GM18870 (cell line): ENCODE measurements around the gene TAMALIN.

Source experiments
- ATAC-seq: cut with Tn5 transposase; IDR thresholded peaks from one replicate; pipeline ENCODE4 v1.9.1; 2021; ENCODE audit warnings: moderate library complexity; ENCODE audit not compliant: unreplicated experiment

The TAMALIN gene

GRCh38 chr12:51980809-51981127 lies 26.0 kb upstream of the TAMALIN start:
- ATAC-seq, result no peak

DNA sequence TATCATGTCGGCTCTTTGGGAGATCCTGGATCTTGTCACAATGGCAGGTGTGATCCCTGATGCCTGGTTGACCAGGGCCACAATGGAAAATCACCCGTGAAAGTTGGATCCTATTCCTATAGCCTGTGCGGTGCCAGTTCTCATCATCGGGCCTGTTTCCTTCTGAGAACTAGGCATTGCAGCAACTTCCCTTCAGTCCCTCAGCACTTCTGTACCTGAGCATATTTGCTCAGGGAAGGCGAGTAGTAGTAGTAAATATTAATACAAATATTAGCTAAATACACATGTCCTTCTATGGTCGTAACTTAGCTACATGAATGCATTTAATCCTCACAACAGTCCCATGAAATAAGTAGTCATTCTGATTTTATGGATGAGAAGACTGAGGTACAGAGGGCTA lies 22.1 kb upstream of the TAMALIN start:
- ATAC-seq, result no peak

GRCh38 chr12:51985154-51985835 lies 21.5 kb upstream of the TAMALIN start:
- no peak for ATAC-seq

DNA sequence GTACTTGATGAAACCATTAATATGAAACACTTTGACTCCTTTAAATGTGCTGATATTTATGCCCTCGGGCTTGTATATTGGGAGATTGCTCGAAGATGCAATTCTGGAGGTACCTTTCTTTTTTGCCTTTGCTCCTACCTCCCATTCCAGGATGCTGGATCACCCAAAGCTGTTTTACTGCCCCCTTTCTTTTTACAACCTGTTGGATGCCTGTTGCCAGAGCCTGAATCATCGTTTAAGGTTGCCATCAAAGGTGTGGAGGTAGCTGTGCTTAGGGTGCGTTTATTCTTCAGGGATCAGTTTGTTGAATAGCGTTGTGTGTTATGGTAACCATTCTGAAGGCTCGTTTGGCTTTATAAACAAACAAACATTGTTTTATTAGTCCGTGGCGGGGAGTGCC lies 19.9 kb upstream of the TAMALIN start:
- ATAC-seq, result no peak

- no peak for ATAC-seq
These were observed 14.5 kb upstream of the TAMALIN start for GRCh38 chr12:51992246-51992645.

DNA sequence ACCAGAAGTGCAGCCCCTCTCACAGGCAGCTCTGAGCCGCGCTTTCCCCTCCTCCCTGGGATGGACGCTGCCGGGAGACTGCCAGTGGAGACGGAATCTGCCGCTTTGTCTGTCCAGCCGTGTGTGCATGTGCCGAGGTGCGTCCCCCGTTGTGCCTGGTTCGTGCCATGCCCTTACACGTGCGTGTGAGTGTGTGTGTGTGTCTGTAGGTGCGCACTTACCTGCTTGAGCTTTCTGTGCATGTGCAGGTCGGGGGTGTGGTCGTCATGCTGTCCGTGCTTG lies 12.3 kb upstream of the TAMALIN start:
- ATAC-seq, result no peak

DNA sequence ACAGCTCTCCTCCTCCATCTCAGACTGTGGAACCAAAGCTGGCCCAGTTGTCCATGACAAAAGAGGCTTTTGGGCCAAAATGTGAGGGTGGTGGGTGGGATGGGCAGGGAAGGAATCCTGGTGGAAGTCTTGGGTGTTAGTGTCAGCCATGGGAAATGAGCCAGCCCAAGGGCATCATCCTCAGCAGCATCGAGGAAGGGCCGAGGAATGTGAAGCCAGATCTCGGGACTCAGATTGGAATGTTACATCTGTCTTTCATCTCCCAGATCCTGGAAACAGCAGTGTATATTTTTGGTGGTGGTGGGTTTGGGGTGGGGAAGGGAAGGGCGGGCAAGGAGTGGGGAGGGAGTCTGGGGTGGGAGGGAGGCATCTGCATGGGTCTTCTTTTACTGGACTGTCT lies 11.8 kb upstream of the TAMALIN start:
- no peak for ATAC-seq

DNA sequence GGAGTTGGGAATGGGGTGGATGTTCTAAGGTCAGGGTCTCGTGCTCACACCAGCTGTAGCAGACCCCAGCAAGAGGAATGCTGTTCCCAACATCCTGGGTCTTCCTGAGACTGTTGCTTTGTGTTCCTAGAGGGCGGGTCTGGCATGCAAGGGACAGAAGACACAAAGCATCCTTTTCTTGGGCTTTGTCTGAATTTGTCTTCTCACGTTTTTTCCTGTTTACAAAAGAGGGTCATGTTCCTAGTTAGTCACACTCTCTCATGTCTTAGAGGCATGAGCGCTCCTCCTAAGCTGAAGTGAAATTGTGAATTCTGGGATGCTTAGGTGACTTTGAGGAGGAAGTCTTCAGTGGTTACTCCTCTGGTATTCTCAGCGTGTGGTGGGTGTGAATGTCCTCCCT lies 9.6 kb upstream of the TAMALIN start:
- no peak for ATAC-seq

DNA sequence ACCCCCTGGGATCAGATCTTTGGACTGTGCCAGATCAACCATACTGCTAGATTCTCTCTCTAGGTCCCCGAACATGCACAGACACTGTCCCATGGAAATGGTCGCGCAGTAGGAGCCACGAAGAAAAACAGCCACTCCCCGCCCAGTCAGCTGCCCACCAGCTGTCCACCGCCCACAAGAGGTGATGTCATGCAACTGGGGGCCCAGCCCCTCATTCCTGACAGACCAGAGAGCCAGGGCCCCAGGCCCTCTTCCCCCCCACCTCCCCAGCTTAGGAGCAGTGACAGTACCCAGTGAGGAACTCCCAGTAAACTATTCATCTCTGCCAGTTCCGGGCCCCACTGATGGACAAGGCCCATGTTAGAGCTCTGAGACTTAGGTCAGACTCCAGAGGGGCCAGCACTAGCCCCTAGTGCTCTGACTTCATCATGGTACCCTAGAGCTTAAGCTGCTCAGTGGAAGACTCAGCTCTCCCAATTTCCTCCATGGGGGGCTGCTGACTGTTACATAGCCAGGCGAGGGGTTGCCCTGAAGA lies 3.7 kb upstream of the TAMALIN start:
- ATAC-seq, result no peak

DNA sequence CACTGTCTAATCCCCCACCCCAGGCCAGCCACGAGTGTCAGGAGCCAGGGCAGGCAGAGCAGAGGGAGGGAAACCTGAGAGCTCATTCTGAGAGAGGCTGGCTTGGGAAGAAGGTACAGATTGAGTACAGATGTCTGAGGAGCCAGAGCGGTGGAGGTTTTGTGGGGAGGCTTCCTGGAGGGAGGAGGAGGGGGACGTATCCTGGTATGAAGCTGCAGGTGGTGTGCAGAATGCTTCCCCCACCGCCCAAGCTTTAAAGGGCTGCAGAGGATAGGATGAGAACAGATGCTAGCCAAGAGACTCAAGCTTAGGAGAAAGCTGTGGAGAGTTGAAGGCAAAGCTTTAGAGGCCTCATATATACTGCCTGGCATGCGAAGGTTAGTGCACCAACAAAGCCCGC lies 3.2 kb upstream of the TAMALIN start:
- no peak for ATAC-seq

DNA sequence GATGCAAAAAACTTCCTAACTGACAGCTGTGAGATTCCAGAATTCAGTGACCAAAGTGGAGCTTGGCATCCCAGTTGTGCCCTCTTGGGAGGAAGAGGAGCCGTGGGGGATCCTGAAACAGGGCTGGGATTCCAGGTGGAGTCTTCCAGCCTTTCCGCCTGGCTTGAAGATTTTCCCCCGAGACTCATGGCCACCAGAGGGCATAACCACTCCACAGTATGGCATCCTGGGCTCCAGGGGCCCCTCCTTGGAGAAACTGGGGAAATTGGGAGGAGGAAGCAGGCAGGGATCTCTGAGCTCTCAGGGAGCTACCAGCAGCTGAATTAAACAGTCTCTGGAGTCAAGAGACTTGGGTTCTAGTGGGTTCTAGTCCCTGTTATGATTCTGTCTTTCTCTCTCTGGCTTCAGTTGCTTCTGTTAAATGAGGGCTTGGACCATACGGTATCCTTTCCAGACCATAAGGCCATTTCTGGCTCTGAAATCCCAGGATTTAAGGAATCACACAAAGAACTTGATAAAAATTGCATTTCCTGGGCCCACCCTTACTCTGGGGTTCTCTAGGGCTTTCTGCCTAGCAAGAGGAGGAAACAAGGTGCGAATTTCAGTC lies 2.6 kb upstream of the TAMALIN start:
- ATAC-seq, result no peak

DNA sequence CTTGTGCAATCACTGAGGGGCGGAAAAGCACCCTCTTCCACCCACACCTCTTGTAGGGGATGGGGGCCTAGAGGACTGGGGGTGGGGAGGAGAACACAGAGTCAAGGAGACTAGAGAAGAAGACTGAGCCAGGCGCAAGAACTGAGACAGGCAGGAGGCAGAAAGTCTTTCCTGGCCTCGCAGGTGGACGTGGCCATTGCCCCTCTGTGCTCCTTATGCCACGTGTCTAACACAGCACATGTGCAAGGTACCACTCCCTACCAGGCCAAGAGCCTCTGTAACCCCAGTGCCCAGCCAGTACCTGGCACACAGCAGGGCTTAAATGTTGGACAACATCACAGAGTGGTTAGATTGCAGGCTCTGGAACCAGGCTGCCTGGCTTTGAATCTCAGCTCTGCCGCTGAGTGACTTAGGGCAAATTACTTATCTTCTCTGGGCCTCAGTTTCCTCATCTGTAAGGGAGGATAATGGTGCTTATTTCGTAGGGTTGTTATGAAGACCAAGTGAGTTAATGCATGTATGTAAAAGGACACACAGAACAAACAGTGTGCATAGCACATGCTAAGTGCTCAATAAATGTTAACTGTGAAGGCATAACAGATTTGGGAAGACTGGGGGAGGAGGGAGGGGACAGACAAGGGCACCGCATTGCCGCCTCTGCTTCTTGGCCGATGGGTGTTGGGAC lies 1.4 kb upstream of the TAMALIN start:
- ATAC-seq, result no peak

DNA sequence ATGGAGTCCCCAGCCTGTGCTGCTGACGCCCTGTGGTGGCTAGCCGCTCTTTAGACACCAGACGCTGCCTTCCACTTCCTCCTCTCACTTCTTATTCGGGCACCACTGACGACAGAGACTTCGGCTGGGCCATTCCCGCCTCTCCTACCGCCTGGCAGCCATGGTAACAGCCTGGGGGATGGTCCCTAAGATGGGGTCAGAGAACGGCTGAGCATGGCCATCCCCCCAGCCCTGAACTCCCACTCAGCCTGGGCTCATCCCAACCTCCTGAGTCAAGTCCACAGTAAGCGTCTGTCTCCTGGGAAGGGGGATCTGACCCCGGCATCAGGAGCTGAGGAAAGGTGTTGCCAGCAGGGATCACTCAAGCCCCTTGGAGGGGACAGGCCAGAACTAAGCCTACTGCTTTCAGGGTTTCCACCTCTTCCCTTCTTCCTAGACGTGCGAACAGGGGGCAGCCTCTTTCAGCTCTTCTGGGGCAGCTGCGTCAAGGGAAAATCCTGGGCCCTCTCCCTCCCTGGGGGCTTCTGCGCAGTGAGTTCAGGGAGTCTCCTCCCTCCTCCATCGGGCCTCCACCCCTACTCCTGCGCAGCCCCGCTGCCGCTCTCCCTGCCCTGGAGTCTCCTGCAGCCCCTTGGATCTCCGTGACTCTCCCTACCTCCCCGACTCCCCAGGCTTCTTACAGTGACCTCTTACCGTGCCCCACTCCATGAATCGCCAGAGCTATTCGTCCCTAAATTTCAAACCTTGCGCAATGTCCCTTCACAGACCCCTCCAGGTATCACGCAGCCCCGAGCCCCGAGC lies 643 bp upstream of the TAMALIN start:
- ATAC-seq, result no peak

DNA sequence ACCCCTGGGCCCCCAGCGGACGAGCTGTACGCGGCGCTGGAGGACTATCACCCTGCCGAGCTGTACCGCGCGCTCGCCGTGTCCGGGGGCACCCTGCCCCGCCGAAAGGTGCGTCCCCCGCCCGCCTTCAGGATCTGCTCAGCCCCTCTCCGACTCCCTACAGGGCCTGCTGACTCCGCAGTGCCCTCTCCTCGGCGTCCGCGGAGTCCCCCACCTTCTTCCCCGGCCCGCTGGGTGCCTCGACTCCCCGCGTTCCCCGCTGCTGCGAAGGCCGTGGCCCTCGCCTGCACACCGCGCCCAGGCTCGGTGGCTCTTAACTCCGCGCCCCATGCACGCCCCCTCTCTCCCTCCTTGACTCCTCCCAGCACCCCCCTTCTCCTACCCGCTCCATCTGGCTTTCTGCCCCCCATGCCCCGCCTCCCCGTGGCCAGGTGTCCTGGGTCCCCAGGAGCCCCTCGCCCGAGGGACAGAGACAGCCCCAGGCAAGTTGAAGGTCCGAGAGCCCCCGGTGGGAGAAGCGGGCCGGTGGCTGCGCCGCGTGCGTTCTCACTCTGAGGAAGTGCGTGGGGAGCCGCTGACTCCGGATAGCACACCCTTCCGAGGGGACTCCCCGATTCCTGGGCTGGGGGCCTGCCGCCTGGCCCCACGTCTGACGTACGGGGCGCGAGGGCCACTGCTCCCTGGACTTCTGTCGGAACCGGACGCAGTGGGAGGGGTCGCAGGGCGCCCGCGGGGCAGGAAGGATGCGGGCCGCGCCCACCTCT lies 594 bp downstream of the TAMALIN start:
- no peak for ATAC-seq

DNA sequence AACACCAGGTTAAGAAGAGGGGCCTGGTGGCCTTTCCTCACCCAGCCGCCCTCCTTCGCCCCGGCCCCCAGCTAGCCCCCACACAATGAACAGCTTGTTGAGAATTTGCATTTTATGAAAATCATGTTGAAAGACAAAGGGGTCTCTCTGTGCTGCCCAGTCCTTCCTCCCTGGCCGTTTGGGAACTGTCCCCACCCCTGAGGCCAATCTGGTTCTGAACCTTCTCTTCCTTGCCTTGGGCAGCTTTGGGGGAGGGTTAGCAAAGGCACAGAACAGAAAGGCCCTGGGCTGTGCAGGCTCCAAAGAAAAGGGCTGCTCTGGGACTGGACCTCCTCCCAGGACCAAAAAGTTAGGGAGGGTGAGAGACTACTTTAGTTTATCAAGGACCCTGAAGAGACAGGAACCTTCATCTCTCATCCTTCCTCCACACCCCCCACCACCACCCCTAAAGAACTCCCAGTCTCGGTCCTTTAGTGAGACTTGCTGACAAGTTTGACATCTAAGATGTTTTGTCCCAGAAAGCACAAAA lies 1.3 kb downstream of the TAMALIN start:
- no peak for ATAC-seq

DNA sequence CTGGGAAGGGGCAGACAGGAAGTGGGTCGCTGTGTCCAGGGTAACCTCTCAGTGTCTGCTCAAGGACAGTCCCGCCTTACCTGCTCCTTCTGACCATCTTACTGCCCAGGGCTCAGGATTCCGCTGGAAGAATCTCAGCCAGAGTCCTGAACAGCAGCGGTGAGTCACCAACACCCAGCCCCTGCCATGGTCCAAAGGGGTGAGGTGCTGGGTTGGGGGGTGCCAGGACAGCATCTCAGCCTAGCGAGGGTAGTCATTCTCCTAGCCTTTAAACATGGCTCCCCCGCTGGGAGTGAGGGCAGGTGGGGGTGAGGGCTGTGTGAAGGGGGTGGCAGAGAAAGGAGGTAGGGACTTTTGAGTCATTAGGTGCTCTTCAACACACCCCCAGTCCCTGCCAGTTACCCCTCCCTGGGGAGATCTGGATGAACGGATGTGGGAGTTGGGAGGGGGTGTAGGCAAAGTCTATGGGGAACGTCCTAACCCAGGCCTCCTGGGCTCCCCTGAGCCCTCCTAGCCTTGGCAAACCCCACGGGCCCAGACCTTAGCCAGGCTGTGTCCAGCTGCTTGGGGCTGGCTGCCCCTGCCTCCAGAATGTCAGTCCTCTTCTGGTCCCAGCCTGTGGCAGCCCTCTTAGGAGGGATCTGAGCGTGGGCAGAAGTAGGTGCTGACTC lies 2.5 kb downstream of the TAMALIN start:
- no peak for ATAC-seq

DNA sequence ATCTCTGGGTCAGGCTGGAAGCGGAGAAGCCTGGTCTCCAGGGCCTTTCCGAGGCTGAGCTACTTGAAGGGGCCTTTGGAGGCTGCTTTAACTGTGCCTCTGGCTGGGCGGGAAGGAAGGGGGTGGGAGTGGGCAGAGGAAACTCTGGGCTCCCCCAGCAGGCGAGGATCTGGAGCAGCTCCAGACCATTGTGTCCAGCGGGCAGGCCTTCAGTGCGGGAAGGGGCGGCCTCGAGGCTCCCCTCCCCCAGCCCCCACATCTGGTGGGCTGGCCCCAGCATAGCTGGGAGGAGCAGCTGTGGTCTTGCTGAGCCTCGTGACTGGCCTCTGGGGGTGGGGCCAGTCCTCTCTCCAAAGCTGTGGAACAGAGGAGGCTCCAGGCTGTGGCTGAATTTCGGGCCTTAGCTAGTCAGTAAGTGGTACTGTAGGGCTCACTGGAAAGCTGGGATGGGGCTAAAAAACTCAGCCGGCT lies 3.4 kb downstream of the TAMALIN start:
- no peak for ATAC-seq

DNA sequence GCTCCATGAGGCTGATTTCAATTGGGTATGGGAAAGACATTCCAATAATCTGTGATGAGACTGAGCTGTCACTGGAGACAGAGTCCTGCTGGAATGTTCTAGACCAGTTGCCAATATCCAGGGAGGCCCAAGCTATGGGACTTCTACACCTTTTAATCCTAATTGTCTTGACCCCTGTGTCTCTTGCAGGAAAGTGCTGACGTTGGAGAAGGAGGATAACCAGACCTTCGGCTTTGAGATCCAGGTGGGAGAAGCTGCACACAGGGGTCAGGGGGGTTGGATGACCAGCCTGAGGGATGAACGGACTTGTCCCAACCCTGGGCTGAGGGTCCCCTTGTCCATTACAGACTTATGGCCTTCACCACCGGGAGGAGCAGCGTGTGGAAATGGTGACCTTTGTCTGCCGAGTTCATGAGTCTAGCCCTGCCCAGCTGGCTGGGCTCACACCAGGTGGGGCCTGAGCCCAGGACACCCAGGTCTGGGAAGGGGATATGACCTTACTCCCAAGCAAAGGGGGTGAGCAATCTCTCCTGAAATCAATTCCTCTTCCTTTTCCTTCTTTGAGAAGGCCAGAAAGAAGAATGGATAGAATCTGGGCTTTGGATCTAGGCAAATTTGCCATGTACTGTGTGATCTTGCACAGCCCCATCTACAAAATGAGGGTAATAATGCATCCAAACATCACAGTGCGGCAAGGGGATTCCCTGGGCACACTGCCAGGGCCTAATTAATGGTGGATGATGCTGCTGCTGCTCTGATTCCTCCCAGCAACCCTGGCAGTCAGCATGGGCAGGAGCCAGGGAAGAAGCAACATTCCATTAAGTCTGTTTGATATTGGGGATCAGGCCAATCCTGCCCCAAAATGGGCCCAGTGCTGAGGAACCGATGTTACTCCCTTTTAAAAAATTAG lies 4.2 kb downstream of the TAMALIN start:
- no peak for ATAC-seq

DNA sequence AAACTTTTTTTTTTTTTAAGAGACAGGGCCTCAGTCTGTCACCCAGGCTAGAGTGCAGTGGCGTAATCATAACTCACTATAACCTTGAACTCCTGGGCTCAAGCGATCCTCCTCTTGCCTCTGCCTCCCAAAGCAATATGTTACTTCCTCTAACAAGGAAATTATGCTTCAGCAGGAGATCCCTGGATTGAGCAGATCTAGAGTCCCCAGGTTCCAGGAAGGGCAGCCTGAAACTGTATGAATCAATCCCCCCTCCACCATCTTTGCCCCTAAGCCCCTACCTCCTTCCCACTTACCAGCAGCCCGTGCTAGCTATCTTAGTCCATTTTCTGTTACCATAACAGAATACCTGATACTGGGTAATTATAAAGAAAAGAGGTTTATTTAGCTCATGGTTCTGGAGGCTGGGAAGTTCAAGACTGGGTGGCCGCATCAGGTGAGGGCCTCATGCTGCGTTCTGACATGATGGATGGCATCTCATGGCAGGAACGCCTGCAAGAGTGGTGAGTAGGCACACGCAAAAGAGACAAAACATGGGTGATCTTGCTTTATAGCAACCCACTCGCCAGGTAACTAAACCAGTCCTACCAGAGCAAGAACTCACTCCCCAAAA lies 5.0 kb downstream of the TAMALIN start:
- ATAC-seq, result no peak
